ENCODE results near the gene ACP3. TPM values are rescaled to one million over a fixed set of nuclear protein-coding genes. Genes with fewer than 3 reads are reported as not detected.

Gene ACP3, protein sequence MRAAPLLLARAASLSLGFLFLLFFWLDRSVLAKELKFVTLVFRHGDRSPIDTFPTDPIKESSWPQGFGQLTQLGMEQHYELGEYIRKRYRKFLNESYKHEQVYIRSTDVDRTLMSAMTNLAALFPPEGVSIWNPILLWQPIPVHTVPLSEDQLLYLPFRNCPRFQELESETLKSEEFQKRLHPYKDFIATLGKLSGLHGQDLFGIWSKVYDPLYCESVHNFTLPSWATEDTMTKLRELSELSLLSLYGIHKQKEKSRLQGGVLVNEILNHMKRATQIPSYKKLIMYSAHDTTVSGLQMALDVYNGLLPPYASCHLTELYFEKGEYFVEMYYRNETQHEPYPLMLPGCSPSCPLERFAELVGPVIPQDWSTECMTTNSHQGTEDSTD
- not detected for total RNA-seq (ENCODE audit: unreplicated experiment)
- long read RNA-seq = 0 reads

DNA sequence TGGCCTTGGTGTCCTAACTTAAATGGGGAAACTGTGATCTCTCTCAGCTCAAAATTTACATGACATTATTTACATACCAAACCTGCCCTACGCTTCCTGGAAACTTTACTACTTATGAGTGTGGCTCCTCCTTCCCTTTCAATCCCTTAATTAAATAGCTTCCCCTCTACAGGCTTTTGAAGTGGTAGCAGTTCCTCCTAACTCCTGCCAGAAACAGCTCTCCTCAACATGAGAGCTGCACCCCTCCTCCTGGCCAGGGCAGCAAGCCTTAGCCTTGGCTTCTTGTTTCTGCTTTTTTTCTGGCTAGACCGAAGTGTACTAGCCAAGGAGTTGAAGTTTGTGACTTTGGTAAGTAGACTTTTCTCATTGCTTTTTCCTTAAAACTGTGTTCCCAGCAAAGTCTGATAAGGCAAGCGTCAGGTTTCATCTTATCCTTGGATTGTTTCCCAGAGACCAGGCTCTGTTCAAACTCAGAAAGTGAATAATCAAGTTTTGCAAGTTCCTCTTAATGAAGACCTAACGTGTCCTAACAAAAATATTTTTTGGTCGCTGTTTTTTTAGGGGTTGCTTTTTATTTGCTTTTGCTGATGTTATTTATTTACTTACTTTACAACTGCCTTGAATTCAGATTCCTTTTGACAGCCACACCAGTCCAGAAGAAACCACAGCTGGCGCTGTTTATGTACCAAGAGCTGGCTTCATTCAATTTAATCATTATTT is at the start of gene ACP3:
Gene ACP3, plus strand, starts transcription at position 179 of the 720 bp plus-strand sequence. Its CDS starts 50 bp downstream, at position 229.
- H3K36me3 Mint-ChIP-seq (ENCODE audit: unreplicated experiment) = no peaks in the 10 kb centered on the region
- no peak for DNase-seq
- H3K27ac Mint-ChIP-seq (ENCODE audit: unreplicated experiment) = no peak within 1 kb of the TSS
- H3K4me3 Mint-ChIP-seq (ENCODE audit: unreplicated experiment) = no peak within 1 kb of the TSS
- H3K9me3 Mint-ChIP-seq (ENCODE audit: unreplicated experiment) = no peaks in the 10 kb centered on the region
- H3K27me3 Mint-ChIP-seq (ENCODE audit: unreplicated experiment) = peaks cover 3% of the 10 kb centered on the region
- TF ChIP-seq, protein P1, sequence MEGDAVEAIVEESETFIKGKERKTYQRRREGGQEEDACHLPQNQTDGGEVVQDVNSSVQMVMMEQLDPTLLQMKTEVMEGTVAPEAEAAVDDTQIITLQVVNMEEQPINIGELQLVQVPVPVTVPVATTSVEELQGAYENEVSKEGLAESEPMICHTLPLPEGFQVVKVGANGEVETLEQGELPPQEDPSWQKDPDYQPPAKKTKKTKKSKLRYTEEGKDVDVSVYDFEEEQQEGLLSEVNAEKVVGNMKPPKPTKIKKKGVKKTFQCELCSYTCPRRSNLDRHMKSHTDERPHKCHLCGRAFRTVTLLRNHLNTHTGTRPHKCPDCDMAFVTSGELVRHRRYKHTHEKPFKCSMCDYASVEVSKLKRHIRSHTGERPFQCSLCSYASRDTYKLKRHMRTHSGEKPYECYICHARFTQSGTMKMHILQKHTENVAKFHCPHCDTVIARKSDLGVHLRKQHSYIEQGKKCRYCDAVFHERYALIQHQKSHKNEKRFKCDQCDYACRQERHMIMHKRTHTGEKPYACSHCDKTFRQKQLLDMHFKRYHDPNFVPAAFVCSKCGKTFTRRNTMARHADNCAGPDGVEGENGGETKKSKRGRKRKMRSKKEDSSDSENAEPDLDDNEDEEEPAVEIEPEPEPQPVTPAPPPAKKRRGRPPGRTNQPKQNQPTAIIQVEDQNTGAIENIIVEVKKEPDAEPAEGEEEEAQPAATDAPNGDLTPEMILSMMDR (IDR thresholded peaks at IDR 0.05; ENCODE audit: partially characterized antibody, unreplicated experiment) = no peak
- H3K4me1 Mint-ChIP-seq (ENCODE audit: low read depth, unreplicated experiment) = no peaks in the 10 kb centered on the region

DNA sequence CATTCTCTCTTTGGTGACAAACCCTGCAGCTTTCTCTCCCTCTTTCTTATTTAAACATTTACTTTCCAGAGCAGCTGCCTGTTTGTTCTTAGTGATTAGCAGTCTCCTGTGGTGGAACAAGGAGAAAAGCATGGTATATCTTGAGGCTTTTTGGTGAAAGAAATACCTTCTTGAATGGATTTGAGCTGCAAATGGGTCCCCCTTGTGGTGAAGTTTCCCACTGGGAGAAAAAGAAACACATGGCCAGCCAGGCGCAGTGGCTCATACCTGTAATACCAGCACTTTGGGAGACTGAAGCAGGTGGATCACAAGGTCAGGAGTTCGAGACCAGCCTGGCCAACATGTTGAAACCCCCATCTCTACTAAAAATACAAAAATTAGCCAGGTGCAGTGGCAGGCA is 48.3 kb upstream of the ACP3 start:
- H3K4me3 Mint-ChIP-seq (ENCODE audit: unreplicated experiment) = no peak overlapping the region
- no peaks in the 10 kb centered on the region for H3K4me1 Mint-ChIP-seq (ENCODE audit: low read depth, unreplicated experiment)
- H3K36me3 Mint-ChIP-seq (ENCODE audit: unreplicated experiment) = no peaks in the 10 kb centered on the region
- no peak overlapping the region for H3K27ac Mint-ChIP-seq (ENCODE audit: unreplicated experiment)
- no peak for DNase-seq
- peaks cover 2% of the 10 kb centered on the region for H3K9me3 Mint-ChIP-seq (ENCODE audit: unreplicated experiment)
- TF ChIP-seq, protein P1 (IDR thresholded peaks at IDR 0.05; ENCODE audit: partially characterized antibody, unreplicated experiment) = no peak
- H3K27me3 Mint-ChIP-seq (ENCODE audit: unreplicated experiment) = no peaks in the 10 kb centered on the region

DNA sequence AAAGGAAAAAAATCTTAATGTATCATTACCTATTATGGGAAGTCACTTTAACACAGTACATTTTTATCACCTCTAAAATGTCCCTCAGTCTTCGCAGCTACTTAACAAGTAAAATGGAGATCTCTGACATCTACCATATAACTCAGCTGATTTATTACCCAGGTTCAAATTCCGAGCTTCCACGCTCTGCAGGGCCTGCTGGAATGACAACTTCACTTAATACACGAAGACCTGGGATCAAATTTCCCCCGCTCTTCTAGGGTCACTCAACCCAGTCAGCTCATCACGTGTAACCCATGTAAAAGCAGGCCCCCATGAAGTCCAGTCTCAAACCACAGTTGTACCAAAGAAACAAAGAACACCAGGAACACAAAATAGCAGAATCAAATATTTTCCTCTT is 44.2 kb upstream of the ACP3 start:
- no peak overlapping the region for H3K4me3 Mint-ChIP-seq (ENCODE audit: unreplicated experiment)
- DNase-seq = no peak
- H3K9me3 Mint-ChIP-seq (ENCODE audit: unreplicated experiment) = peaks cover 3% of the 10 kb centered on the region
- no peaks in the 10 kb centered on the region for H3K4me1 Mint-ChIP-seq (ENCODE audit: low read depth, unreplicated experiment)
- no peaks in the 10 kb centered on the region for H3K27me3 Mint-ChIP-seq (ENCODE audit: unreplicated experiment)
- H3K27ac Mint-ChIP-seq (ENCODE audit: unreplicated experiment) = no peak overlapping the region
- peaks cover 13% of the 10 kb centered on the region for H3K36me3 Mint-ChIP-seq (ENCODE audit: unreplicated experiment)
- TF ChIP-seq, protein P1 (IDR thresholded peaks at IDR 0.05; ENCODE audit: partially characterized antibody, unreplicated experiment) = no peak

DNA sequence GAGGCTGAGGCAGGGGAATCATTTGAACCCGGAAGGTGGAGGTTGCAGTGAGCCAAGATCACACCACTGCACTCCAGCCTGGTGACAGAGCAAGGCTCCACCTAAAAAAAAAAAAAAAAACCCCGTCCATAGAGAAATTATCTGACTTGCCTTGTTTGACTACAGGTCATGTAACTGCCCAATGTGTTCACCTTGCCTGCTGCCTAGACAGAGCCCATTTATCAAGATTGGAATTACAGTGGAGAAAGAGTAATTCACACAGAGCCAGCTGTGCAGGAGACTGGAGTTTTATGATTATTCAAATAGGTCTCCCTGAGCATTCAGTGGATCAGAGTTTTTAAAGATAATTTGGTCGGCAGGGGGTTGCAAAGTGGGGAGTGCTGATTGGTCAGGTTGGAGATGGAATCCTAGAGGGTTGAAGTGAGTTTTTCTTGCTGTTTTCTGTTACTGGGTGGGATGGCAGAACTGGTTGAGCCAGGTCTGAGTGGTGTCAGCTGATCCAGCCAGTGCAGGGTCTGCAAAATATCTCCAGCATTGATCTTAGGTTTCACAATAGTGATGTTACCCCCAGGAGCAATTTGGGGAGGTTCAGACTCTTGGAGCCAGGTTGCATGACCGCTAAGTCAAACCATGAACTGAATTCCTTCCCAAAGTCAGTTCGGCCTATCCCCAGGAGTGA is 40.8 kb upstream of the ACP3 start:
- no peak overlapping the region for H3K4me3 Mint-ChIP-seq (ENCODE audit: unreplicated experiment)
- H3K36me3 Mint-ChIP-seq (ENCODE audit: unreplicated experiment) = peaks cover 14% of the 10 kb centered on the region
- no peaks in the 10 kb centered on the region for H3K27me3 Mint-ChIP-seq (ENCODE audit: unreplicated experiment)
- H3K27ac Mint-ChIP-seq (ENCODE audit: unreplicated experiment) = no peak overlapping the region
- no peaks in the 10 kb centered on the region for H3K4me1 Mint-ChIP-seq (ENCODE audit: low read depth, unreplicated experiment)
- TF ChIP-seq, protein P1 (IDR thresholded peaks at IDR 0.05; ENCODE audit: partially characterized antibody, unreplicated experiment) = no peak
- DNase-seq = no peak
- H3K9me3 Mint-ChIP-seq (ENCODE audit: unreplicated experiment) = peaks cover 3% of the 10 kb centered on the region
